Activated CD4-positive, CD25-positive, alpha-beta regulatory T cell treated with anti-CD3 and anti-CD28 coated beads, Interleukin-2, amount 50 U/mL, for 24 hours (primary cell): ENCODE measurements around the gene MYADM.

Source experiments
- ATAC-seq, 2 donors: fragments of 150-1000 bp; cut with Tn5 transposase; one replicate each; pipeline ENCODE4 v1.10.0; 2021; ENCODE audit warnings: mild to moderate bottlenecking in 1 of 2, moderate library complexity in 1 of 2

MYADM gene

DNA sequence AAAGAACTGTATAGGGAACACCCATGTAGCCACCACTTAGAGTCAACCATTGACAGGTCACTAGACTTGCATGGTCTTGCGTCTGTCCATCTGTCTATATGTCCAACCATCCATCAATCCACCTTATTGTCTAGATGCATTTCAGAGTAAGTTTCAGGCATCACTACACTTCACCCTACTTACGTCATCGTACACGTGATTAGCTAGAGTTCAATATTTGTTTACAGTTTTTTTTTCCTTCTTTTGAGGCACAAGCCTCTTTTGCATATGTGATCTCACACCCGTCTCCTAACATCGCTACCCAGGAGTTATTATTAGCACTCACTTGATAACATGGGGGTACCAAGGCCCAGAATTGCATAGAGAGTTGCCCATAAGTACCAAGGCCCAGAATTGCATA lies 48.3 kb downstream of the MYADM start:
- ATAC-seq, result no peak

DNA sequence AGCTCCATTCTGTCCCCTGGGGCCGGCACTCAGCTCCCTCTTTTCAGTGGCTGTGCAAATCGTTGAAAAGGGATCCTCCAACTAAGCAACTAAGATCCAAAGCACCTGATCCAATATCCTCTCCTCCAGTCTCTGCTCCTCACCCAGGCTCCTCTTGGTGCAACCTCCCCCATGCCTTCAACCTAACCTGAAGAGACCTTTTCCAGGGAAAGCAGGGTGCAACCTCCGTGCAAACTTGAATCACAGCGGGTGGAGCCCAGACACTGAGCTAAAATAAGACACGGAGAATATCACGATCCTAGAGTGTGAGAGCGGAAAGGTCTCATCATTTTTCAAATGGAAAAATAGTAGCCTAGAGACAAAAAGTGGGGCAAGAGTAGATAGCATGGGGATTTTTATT lies 49.7 kb downstream of the MYADM start:
- no peak for ATAC-seq
